GM18505 (cell line): ENCODE data around the gene FBXW11.

Source experiments
- ATAC-seq: cut with Tn5 transposase; IDR thresholded peaks from one replicate; pipeline ENCODE4 v1.9.1; 2021; ENCODE audit not compliant: unreplicated experiment
- POLR2A ChIP-seq: IDR thresholded peaks from 4 replicates; pipeline ENCODE4 v1.6.1; 2011; ENCODE audit warnings: borderline replicate concordance; ENCODE audit not compliant: insufficient read depth, insufficient read length; ENCODE audit errors: extremely low read depth

The FBXW11 gene

DNA sequence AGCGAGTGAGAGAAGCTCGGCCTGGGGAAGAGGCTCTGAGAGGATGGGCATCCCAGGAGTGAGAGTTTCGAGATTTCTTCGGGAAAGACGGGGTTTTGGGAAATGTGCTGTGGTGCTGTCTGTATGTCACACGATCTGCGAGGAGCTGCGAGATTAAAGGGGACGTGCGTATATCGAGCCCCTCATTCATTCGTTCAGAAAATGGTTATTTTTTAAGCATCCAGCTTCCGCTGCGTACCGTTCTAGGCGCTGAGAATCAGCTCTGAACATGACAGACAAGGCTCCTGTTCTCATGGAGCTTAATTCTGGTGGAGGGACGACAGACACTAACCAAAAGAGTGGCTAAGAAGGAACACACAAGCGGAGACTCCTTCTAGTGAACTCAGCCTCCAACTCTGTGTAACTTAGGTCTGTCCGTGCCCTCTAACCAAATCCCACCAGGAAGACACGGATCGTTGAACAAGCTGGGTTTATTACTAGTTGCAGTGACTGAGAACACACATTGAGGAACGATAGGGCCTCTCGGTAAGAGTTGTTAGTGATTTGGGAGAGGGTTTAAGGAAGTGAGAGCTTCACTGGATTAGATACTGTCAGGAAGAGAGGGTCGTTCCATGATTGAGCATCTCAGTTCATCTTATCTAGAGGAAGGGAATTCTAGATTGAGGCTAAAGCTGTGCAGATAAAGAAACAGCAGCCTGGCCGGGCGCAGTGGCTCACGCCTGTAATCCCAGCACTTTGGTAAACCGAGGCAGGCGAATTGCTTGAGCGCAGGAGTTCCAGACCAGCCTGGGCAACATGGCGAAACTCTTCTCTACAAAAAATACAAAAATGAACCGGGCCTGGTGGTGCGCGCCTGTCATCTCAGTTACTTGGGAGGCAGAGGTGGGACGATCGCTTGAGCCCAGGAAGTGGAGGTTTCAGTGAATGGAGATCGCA, 1.0 kb upstream of the FBXW11 start:
- peak; percentile 0 for ATAC-seq
- no peak for TF ChIP-seq POLR2A

DNA sequence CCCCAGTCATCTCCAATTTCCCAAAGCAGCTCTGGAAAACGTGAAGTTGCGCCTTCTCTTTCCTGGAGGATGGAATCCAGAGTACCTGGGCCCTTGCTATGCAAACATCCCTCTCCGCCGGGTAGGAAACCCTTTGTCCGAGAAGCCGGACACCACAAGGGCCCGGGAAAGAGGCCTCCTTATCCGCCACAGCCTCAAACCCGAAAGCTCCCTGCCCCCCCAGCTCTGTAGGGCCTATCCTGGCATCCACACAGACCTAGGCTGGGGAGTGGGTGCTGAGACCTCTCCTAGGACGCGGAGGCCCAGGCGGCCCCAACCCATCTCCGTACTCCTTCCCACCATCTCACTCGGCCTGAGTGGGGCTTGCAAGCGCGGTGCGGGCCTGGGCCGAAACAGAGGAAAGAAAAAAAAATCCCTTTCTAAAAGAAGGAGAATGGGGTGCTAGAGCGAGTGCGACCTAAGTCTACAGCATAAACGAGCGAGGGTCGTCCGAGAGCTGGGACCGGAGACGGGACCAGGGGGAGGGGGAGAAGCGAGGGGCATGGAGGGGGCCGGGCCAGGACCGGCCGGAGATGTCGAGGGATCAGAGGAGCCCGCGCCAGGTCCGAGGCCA, 624 bp downstream of the FBXW11 start:
- ATAC-seq = peak; percentile 5
- no peak for TF ChIP-seq POLR2A

GRCh38 chr5:172004824-172005237, 1.6 kb downstream of the FBXW11 start:
- no peak for TF ChIP-seq POLR2A
- ATAC-seq = no peak

GRCh38 chr5:172003746-172004145, 2.7 kb downstream of the FBXW11 start:
- no peak for ATAC-seq
- TF ChIP-seq POLR2A = no peak

- ATAC-seq = no peak
- no peak for TF ChIP-seq POLR2A
Observed at GRCh38 chr5:172002840-172003512, 3.5 kb downstream of the FBXW11 start.

DNA sequence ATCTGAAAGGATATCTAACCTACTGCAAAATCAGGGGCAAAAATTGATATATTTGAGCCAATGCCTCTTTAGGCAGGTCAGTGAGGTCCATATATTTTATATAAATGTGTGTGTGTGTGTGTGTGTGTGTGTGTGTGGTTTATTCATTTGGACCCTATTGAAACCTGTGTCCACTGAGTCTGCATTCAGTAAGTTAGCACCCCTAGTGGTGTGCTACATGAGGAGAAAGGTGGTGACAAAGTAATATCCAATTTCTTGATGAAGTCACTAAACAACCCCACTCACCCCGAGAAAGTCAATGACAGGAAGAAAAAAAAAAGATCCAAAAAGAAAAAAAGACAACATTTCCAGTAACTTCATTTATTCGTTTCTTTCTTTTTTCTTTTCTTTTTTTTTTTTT, 4.1 kb downstream of the FBXW11 start:
- no peak for TF ChIP-seq POLR2A
- no peak for ATAC-seq

GRCh38 chr5:171999877-172000276, 6.6 kb downstream of the FBXW11 start:
- TF ChIP-seq POLR2A = no peak
- ATAC-seq = peak; percentile 54

- no peak for TF ChIP-seq POLR2A
- ATAC-seq = no peak
Observed at GRCh38 chr5:171999100-171999499, 7.3 kb downstream of the FBXW11 start.

GRCh38 chr5:171997011-171997410, 9.4 kb downstream of the FBXW11 start:
- no peak for ATAC-seq

GRCh38 chr5:171992813-171993212, 13.6 kb downstream of the FBXW11 start:
- no peak for TF ChIP-seq POLR2A
- ATAC-seq = no peak

More at GRCh38 chr5:171997011-171997410, 9.4 kb downstream of the FBXW11 start:
- no peak for TF ChIP-seq POLR2A

GRCh38 chr5:171992305-171992704, 14.1 kb downstream of the FBXW11 start:
- ATAC-seq = no peak
- TF ChIP-seq POLR2A = no peak

DNA sequence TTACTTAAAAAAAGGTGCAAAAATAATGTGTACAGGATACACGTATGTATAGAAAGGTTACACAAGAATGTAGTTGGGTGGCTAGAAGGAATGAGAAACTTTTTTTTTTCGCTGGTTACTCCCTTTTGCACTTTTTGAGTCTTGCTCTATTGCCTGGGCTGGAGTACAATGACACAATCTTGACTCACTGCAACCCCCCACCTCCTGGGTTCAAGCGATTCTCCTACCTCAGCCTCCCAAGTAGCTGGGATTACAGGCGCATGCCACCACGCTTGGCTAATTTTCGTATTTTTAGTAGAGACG, 15.8 kb downstream of the FBXW11 start:
- no peak for ATAC-seq
- no peak for TF ChIP-seq POLR2A

- TF ChIP-seq POLR2A = no peak
- no peak for ATAC-seq
Observed at GRCh38 chr5:171989946-171990712, 16.3 kb downstream of the FBXW11 start.
